8988T (cell line): ENCODE results near the gene DCBLD2.
"Not testable (repeated sequence)": the region's sequence is repeated elsewhere in the genome, so short reads cannot be mapped to it uniquely, and the experiment has no call there.

Experiments
- DNase-seq: peaks from one replicate; pipeline ENCODE4 v3.0.0; 2011

The DCBLD2 gene

DNA sequence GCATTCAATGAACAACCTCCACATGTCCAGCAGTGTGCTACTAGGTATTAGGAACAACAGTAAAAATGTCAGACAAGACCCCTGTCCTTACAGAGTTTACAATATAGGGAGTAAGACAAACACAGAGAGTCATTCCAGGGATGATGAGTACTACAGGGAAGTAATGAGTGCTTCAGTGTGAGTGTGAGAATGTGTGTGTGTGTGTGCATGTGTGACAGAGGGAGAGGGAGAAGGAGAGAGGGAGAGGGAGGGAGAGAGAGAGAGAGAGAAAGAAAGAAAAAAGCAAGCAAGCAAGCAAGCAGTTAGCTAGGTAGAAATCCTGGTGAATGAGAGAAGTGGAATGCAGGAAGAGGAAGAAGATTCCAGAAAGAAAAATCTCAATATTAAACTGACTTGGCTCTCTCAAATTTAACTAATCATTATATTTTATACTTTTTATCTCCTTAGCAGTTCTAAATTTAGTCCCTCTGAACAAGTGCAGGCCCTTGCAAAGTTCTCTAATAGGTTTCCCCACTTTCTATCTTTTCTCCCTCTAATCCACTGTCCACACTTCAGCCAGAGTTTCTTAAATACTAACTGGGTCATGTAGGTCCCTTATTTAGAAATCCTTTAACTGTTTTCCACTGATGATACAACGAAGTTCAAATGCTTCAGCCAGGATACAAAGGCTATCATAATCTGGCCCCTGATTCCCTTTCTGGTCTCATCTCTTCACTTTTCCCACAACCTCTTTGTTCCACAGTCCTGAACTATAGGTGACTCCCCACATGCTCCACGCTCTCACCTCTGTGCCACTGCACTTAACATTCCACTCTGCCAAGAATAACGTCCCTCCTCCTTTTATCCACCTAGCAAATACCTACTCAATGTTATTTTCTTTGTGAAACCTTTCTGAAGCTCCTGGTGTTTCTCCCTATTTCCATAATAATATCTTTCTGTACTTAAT lies 10.3 kb downstream of the DCBLD2 start:
- DNase-seq: no peak

GRCh38 chr3:98890181-98890835 lies 11.2 kb downstream of the DCBLD2 start:
- DNase-seq: no peak

- DNase-seq: no peak
These were observed 13.8 kb downstream of the DCBLD2 start for GRCh38 chr3:98887684-98888083.

GRCh38 chr3:98886525-98886924 lies 15.0 kb downstream of the DCBLD2 start:
- DNase-seq: no peak

- DNase-seq: no peak
These were observed 15.6 kb downstream of the DCBLD2 start for GRCh38 chr3:98885851-98886250.

GRCh38 chr3:98884675-98885371 lies 16.7 kb downstream of the DCBLD2 start:
- no peak for DNase-seq

DNA sequence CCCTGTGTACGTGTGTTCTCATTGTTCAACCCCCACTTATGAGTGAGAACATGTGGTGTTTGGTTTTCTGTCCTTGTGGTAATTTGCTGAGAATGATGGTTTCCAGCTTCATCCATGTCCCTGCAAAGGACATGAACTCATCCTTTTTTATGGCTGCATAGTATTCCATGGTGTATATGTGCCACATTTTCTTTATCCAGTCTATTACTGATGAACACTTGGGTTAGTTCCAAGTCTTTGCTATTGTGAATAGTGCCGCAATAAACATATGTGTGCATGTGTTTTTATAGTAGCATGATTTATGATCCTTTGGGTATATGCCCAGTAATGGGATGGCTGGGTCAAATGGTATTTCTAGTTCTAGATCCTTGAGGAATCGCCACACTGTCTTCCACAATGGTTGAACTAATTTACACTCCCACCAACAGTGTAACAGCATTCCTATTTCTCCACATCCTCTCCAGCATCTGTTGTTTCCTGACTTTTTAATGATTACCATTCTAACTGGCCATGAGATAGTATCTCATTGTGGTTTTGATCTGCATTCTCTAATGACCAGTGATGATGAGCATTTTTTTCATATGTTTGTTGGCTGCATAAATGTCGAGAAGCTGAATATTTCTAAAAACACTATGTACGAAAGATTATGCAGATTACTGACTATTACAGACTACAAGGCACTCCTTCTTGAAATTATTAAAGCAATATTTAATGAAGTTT lies 18.7 kb downstream of the DCBLD2 start:
- not testable (repeated sequence) for DNase-seq

DNA sequence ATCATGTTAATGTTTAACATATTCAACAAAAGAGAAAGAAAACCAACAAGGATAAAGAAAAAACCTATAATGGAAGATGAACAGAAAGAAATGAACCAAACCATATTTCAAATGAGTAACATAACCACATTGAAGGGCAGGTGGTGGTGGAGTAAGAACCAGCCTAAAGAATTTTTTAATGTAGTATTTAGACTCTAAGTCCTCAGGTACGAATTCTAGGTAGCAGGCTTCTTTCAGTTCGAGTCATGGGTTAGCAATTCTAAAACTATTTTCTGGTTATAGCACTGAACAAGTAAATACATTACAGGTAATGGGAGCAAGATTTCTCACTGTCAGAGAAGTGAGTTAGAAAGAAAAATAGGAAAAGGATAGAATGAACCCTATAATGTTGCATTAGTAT lies 24.4 kb downstream of the DCBLD2 start:
- DNase-seq: no peak

GRCh38 chr3:98875535-98875934 lies 26.0 kb downstream of the DCBLD2 start:
- no peak for DNase-seq

DNA sequence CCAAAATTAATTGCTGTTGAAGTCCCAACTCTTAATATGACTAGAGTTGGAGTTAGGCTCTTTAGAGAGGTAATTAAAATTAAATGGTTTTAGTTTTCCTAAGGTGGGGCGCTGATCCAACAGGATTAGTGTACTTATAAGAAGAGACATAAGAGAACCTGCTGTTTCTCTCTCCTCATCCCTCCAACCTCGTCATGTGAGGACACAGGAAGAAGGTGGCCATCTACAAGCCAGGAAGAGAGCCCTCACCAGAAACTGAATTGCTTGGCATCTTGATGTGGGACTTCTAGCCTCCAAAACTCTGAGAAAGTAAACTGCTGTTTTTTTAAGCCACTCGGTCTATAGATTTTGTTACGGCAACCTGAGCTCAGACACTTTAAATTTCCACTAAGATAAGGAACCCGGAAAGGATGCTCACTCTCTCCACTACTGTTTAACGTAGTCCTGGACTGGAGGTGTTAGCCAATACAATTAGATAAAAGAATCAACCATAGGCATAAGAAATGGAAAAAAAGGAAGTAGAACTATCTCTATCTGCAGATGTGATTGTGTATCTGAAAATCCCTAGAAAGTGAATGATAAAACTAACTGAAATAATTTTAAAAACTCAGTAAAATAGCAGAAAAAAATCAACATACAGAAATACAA lies 26.8 kb downstream of the DCBLD2 start:
- DNase-seq: no peak

- DNase-seq: no peak
These were observed 32.1 kb downstream of the DCBLD2 start for GRCh38 chr3:98869391-98869790.

DNA sequence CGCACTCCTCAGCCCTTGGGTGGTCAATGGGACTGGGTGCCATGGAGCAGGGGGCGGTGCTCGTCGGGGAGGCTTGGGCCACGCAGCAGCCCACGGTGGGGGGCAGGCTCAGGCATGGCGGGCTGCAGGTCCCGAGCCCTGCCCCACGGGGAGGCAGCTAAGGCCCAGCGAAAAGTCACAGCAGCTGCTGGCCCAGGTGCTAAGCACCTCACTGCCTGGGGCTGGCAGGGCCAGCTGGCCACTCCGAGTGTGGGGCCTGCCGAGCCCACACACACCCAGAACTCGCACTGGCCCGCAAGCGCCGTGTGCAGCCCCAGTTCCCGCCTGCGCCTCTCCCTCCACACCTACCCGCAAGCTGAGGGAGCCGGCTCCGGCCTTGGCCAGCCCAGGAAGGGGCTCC lies 43.5 kb downstream of the DCBLD2 start:
- DNase-seq: not testable (repeated sequence)

DNA sequence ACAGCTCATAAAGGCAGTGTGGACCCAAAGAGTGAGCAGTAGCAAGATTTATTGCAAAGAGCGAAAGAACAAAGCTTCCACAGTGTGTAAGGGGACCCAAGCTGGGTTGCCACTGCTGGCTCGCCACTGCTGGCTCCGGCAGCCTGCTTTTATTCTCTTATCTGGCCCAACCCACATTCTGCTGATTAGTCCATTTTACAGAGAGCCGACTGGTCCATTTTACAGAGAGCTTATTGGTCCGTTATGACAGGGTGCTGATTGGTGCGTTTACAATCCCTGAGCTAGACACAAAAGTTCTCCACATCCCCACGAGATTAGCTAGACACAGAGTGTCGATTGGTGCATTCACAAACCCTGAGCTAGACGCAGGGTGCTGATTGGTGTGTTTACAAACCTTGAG lies 44.2 kb downstream of the DCBLD2 start:
- DNase-seq: not testable (repeated sequence)

- no peak for DNase-seq
These were observed 44.8 kb downstream of the DCBLD2 start for GRCh38 chr3:98856724-98857123.

DNA sequence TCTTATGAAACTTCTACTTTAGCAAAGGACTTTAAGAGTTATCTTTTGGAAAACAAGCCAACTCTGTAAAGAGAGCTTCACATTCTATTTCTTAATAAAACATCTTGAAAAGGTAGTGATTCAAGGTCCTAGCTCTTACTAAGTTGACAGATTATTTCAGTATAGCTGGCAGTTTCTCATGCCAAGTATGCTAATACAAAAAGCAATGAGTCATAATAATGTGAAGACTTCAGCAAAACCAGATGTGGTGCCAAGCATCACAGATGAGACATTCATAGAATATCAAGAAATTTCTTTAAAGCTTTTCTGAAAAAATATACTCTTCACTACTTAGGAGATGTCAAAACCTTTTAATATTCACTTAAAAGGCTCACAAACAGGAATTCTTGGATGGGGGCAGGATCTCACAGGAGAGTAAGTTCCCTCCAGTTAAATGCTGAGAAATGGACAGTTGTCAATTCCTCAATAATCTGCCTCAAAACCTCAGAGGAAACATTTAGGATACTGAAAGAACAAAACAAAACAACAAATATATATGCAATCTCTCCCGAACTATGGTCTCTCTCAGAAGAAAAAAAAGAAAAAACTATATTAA lies 45.6 kb downstream of the DCBLD2 start:
- no peak for DNase-seq

GRCh38 chr3:98848108-98848507 lies 53.4 kb downstream of the DCBLD2 start:
- no peak for DNase-seq

- no peak for DNase-seq
These were observed 55.4 kb downstream of the DCBLD2 start for GRCh38 chr3:98846101-98846500.

GRCh38 chr3:98843266-98843959 lies 58.1 kb downstream of the DCBLD2 start:
- no peak for DNase-seq

DNA sequence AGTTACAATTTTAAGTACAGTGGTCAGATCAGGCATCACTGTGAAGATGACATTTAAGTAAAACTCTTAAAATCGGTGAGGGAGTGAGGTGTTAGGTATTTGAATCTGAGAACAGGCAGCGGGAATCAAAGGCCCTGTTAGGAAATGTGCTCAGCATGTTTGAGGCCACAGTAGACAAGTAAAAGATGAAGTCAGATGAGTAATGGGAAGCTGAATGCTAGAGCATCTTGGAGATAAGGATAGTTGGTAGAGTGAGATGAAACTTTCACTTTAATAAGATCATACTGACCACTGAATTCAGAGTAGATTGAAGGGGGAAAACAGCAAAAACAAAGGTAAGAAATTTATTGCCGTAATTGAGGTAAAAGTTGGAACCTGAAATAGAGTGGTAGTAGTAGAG lies 61.6 kb downstream of the DCBLD2 start:
- no peak for DNase-seq

DNA sequence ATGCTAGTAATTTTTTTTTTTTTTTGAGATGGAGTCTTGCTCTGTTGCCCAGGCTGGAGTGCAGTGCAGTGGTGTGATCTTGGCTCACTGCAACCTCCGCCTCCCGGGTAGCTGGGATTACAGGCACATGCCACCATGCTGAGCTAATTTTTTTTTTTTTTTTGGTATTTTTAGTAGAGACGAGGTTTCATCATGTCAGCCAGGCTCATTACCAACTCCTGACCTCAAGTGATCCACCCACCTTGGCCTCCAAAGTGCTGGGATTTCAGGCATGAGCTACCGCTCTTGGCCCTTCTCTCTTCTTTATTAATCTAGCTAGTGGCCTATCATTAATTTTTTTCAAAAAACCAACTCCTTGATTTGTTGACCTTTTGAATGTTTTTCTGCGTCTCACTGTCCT lies 70.4 kb downstream of the DCBLD2 start:
- DNase-seq: not testable (repeated sequence)

- DNase-seq: no peak
These were observed 72.2 kb downstream of the DCBLD2 start for GRCh38 chr3:98829246-98829832.
